Activated naive CD4-positive, alpha-beta T cell treated with Interleukin-2 at 50 U/mL for 16 hours (primary cell): ENCODE measurements around the gene MAP1LC3B2.
"Not testable (repeated sequence)": the region's sequence is repeated elsewhere in the genome, so short reads cannot be mapped to it uniquely, and the experiment has no call there.

ENCODE experiments used
- DNase-seq: peaks from one replicate; pipeline ENCODE4 v3.0.0-alpha.2; 2020

MAP1LC3B2 gene

GRCh38 chr12:116561181-116561821 lies 2.1 kb downstream of the MAP1LC3B2 start:
- no peak for DNase-seq

DNA sequence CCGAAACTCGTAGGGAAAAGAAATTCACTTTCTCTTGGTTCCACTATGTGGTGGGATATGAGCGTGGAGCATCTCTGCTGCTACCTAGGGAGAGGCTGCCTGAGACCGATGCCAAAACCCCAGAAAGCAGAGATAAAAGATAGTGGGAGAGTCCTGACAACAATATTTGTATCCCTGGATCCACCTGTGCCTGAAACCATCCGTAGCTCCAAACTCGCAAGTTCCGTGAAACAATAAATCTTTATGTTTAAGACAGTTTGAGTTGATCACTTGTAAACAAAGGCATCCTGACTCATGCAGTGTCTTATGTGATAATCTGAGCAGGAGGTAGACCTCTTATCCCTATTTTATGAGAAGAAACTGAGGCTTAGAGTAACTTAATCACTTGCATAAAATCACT lies 2.9 kb downstream of the MAP1LC3B2 start:
- no peak for DNase-seq

GRCh38 chr12:116563262-116563661 lies 4.1 kb downstream of the MAP1LC3B2 start:
- DNase-seq, result no peak

DNA sequence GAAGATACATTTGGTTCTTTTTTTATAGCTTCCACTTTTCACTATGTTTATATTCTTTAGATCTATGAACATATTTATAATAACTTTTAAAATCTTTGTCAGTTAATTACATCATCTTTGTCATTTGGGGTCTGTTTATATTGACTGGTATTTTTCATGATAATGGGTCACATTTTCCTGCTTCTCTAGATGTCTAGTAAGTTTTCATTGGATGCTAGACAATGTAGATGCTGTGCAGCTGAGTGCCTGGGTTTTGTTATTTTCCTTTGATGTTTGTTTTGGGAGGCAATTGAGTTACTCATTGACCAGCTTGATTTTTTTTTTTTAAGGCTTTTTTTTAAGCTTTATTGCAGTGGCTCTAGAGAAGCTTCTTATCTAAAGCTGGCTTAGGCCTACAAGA lies 4.9 kb downstream of the MAP1LC3B2 start:
- no peak for DNase-seq

DNA sequence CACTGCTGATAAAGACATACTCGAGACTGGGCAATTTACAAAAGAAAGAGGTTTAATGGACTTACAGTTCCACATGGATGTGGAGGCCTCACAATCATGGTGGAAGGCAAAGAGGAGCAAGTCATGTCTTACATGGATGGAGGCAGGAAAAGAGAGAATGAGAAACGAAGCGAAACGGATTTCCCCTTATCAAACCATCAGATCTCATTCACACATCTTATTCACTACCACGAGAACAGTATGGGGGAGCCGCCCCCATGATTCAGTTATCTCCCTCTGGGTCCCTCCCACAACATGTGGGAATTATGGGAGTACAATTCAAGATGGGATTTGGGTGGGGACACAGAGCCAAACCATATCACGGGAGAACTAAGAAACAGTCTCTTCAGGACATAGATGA lies 6.0 kb downstream of the MAP1LC3B2 start:
- DNase-seq, result not testable (repeated sequence)

GRCh38 chr12:116565963-116566362 lies 6.8 kb downstream of the MAP1LC3B2 start:
- DNase-seq, result no peak

- no peak for DNase-seq
Observed at GRCh38 chr12:116568203-116568602, 9.0 kb downstream of the MAP1LC3B2 start.

GRCh38 chr12:116571089-116571488 lies 11.9 kb downstream of the MAP1LC3B2 start:
- no peak for DNase-seq

- DNase-seq, result no peak
Observed at GRCh38 chr12:116573776-116574175, 14.6 kb downstream of the MAP1LC3B2 start.

GRCh38 chr12:116575754-116576153 lies 16.6 kb downstream of the MAP1LC3B2 start:
- DNase-seq, result not testable (repeated sequence)

- DNase-seq, result no peak
Observed at GRCh38 chr12:116577154-116577561, 18.0 kb downstream of the MAP1LC3B2 start.

DNA sequence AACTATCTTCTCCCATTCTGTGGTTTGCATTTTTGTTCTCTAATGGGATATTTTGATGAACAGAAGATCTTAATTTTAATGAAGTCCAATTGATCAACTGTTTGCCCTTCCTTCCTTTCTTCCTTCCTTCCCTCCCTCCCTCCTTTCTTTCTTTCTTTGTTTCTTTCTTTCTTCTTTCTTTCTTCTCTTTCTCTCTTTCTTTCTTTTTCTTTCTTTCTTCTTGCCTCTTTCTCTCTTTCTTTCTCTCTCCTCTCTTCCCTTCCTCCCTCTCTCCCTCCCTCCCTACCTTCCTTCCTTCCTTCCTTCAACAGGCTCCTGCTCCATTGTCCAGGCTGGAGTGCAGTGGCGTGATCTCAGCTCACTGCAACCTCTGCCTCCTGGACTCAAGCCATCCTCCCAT lies 18.9 kb downstream of the MAP1LC3B2 start:
- DNase-seq, result no peak

GRCh38 chr12:116582610-116583009 lies 23.4 kb downstream of the MAP1LC3B2 start:
- no peak for DNase-seq

GRCh38 chr12:116583129-116583694 lies 24.0 kb downstream of the MAP1LC3B2 start:
- DNase-seq, result no peak

- DNase-seq, result no peak
Observed at GRCh38 chr12:116587270-116587669, 28.1 kb downstream of the MAP1LC3B2 start.

DNA sequence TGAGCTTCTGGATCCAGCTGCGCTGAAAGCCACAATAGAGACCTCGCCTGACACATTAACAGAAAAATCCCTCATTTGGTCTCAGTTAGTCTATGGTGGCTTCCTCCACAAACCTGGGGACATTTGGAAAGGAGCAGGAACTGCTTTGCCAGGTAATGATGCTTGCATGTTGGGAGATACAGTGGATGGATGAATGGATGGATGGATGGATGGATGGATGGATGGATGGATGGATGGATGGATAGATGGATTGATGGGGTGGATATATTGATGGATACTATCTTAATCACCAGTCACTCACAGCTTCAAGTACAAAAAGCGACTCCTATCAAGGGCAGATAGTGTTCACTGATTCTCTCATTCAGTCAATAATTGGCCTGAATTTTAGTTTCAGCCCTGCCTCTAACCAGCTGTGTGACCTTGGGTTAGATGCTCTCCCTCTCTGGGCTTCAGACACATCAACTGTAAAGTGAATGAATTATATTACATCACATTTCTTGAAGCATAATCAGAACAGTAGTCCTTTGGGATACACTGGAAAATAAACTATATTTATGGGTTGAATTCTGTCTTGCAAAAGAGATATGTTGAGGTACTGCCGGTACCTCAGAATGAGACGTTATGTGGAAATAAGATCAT lies 29.3 kb downstream of the MAP1LC3B2 start:
- DNase-seq, result no peak

DNA sequence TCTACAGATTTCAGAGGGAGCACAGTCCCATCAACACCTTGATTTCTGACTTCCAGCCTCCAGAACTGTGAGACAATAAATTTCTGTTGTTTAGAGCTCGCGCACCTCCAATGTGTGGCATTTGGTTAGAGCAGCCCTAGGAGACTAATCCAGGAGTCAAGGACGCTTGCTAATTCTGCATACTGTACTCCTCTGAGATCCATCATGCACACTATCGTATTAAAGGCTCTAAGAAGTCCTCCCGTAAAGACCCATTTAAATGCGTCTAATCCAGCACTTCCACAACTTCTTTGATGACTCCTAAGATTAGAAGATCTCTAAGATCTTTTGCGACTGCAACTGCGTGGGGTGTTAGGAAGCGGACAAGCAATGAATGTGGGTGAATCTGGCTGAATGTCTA lies 30.4 kb downstream of the MAP1LC3B2 start:
- DNase-seq, result no peak

GRCh38 chr12:116590561-116590960 lies 31.4 kb downstream of the MAP1LC3B2 start:
- no peak for DNase-seq

DNA sequence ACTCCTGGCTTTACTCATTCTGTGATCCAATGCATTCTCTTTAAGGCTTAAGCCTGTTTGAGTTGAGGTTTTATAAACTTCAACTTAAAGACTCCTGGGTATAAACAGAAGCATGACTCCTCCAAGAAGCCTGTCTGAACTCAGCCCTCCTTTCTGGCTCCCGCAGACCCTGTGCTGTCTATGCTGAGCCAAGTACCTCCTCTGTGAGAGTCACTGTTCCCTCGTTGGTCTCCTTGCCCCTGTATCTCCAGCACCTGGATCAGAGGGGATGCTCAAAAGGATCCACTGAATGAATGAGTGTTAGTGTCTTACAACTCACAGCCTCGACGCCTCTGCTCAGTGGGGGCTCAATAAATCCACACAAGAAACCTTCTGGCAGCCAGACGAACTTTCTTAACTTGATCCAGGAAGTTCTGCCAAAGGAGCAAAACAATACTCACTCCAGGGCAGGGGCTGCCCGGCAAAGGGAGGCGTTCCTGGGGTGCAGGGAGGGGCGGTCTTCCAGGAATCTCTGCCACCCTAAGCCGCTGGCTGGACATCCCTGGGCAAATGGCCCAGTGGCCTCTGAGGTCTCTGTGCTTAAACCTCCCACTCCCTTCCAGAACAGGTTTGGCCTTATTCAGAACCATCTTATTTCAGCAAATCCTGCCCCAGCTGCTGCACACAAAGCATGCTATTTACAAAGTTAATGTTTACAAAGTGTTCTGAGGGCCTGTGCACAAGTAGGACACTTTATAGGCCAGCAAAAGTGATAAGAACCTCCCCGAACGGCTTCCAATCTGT lies 32.9 kb downstream of the MAP1LC3B2 start:
- no peak for DNase-seq

- DNase-seq, result no peak
Observed at GRCh38 chr12:116592731-116593130, 33.5 kb downstream of the MAP1LC3B2 start.

DNA sequence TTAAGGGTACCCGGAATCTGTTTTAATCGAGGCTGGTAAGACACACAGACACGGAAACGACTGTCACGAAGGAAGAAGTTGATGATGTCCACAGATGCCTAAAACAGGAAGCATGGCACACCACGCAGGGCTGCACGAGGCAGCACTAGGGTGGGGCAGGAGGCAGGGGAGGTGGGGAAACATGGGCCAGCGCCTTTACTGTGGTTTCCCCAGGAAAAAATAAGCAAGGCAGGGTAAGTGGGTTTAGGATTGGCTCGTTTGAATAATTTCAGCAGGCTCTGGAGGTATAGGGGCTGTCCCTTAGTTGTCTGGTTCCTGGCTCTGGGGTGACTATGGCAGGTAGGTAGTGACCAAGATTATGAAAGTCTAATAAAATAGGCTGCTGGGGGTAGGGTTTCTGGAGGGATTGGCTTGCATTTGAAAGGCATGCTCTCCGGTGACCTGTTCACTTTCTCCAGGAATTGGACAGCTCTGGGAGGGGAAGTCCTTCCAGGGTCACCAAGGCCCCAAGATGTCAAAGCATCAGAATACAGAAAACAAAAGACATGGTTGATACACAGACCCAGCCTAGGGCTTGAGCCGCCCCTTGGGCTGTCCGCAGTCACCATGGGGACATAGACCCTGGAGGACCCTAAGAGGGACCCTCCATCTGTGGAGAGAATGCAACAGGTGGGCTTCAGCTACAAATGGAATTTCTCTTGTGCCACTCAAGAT lies 35.3 kb downstream of the MAP1LC3B2 start:
- DNase-seq, result peak; percentile 7

GRCh38 chr12:116595186-116595585 lies 36.0 kb downstream of the MAP1LC3B2 start:
- DNase-seq, result no peak

- no peak for DNase-seq
Observed at GRCh38 chr12:116595672-116596071, 36.5 kb downstream of the MAP1LC3B2 start.
